Prostate gland (tissue), 2 donors: ENCODE measurements around the gene PDSS2. TPM values are rescaled to one million over a fixed set of nuclear protein-coding genes. Genes with fewer than 3 reads are reported as not detected.

ENCODE experiments used
- DNase-seq: peaks from one replicate; pipeline ENCODE4 v3.0.0-alpha.2; 2019; ENCODE audit warnings: low spot score
- H3K27ac ChIP-seq, 2 donors: fragments of 200-600 bp; sonication (generic); 2 replicates each; pipeline ENCODE4 v1.5.1; 2017 to 2019
- H3K27me3 ChIP-seq: fragments of 200-600 bp; sonication (generic); replicated peaks from 2 replicates; pipeline ENCODE4 v1.5.1; 2019; ENCODE audit not compliant: insufficient read depth
- H3K36me3 ChIP-seq, 2 donors: fragments of 200-600 bp; sonication (generic); 1 replicate in 1 of 2; 2 replicates in 1 of 2; pipeline versions ENCODE4 v1.5.1 to v1.8.1; 2017 to 2019
- H3K4me1 ChIP-seq: fragments of 200-600 bp; sonication (generic); replicated peaks from 2 replicates; pipeline ENCODE4 v1.5.1; 2019
- H3K4me3 ChIP-seq, 2 donors: fragments of 200-600 bp; sonication (generic); 2 replicates each; pipeline ENCODE4 v1.5.1; 2017 to 2019
- H3K9me3 ChIP-seq: fragments of 200-600 bp; sonication (generic); 2 replicates; pipeline ENCODE4 v1.5.1; 2017
- POLR2A ChIP-seq: fragments of 450-650 bp; IDR thresholded peaks from one replicate; pipeline ENCODE4 v1.6.1; 2016; ENCODE audit warnings: antibody characterized with exemption, mild to moderate bottlenecking
- POLR2AphosphoS5 ChIP-seq: sonication (generic); formaldehyde crosslinking; IDR thresholded peaks from one replicate; pipeline ENCODE4 v1.6.1; 2017; ENCODE audit warnings: antibody characterized with exemption
- WGBS: methylation state at CpG from one replicate; pipeline ENCODE4 v1.1.5; 2018; 5-methylcytosine and 5-hydroxymethylcytosine counted together
- intact Hi-C: fragments of 100-400 bp; cut with DNase I; formaldehyde crosslinking; loops from one replicate; pipeline ENCODE4 v1.14.2; 2022
- total RNA-seq, 2 donors: library from RNA; depleted of rRNA; stranded (reverse); fragments of >200 nt; gene quantifications; one replicate each; pipeline ENCODE4 v1.1.0, GENCODE V29; 2016
- TF ChIP-seq, protein P1 (sequence below), 4 experiments: fragments of 200-600 bp in 2 of 4; fragments of 450-650 bp in 2 of 4; sonication (generic) in 2 of 4; IDR thresholded peaks; 1 replicate in 3 of 4; 2 replicates in 1 of 4; pipeline ENCODE4 v1.5.1; 2016 to 2019; ENCODE audit warnings: antibody characterized with exemption in 4 of 4, mild to moderate bottlenecking in 2 of 4, moderate library complexity in 2 of 4

PDSS2 gene
- total RNA-seq, 2 donors from 2014 or later: 12.7 to 35.3 TPM

- TF ChIP-seq POLR2AphosphoS5: no peak
- TF ChIP-seq POLR2A: no peak
- TF ChIP-seq, protein P1, sequence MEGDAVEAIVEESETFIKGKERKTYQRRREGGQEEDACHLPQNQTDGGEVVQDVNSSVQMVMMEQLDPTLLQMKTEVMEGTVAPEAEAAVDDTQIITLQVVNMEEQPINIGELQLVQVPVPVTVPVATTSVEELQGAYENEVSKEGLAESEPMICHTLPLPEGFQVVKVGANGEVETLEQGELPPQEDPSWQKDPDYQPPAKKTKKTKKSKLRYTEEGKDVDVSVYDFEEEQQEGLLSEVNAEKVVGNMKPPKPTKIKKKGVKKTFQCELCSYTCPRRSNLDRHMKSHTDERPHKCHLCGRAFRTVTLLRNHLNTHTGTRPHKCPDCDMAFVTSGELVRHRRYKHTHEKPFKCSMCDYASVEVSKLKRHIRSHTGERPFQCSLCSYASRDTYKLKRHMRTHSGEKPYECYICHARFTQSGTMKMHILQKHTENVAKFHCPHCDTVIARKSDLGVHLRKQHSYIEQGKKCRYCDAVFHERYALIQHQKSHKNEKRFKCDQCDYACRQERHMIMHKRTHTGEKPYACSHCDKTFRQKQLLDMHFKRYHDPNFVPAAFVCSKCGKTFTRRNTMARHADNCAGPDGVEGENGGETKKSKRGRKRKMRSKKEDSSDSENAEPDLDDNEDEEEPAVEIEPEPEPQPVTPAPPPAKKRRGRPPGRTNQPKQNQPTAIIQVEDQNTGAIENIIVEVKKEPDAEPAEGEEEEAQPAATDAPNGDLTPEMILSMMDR (IDR thresholded peaks at IDR 0.05): no peak
- Histone ChIP-seq H3K4me3 (no peak overlapping the region), H3K27ac (no peak overlapping the region), H3K9me3 (no peaks in the 10 kb centered on the region), H3K36me3 (no peaks in the 10 kb centered on the region), H3K4me1 (no peaks in the 10 kb centered on the region), H3K27me3 (no peaks in the 10 kb centered on the region)
- DNase-seq: no peak
- 38% methylated on average over 3 of the region's 3 CpGs for WGBS
- intact Hi-C loops: no loop called here
Observed at GRCh38 chr6:107264357-107264840, 195.0 kb downstream of the PDSS2 start.

GRCh38 chr6:107259951-107260350, 199.4 kb downstream of the PDSS2 start:
- no peaks in the 10 kb centered on the region for H3K4me1 ChIP-seq

DNA sequence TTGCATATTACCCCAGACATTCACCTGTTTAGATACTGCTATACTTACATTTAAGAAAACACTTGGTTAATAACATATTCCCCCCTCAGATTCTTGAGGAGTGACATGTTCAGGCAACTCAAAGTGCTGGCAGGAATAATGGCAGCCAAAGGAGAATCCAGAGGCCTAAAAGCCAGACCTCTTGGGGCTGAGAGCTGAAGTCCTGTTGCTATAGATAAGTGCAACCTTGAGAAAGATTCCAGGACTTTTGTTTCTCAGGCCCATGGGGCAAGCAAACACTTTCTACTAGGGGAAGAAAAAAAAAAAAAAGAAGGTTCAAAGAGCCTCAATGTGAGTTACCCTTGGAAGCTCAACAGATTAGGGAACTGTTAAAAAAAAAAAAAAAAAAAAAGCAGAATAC, 211.2 kb downstream of the PDSS2 start:
- no peak for DNase-seq

More at GRCh38 chr6:107259951-107260350, 199.4 kb downstream of the PDSS2 start:
- no peak overlapping the region for H3K4me3 ChIP-seq
- no peaks in the 10 kb centered on the region for H3K9me3 ChIP-seq
- H3K27me3 ChIP-seq: no peaks in the 10 kb centered on the region
- no peak for DNase-seq
- H3K27ac ChIP-seq: no peak overlapping the region
- H3K36me3 ChIP-seq: no peaks in the 10 kb centered on the region
- no peak for TF ChIP-seq POLR2A
- intact Hi-C loops: no loop called here

DNA sequence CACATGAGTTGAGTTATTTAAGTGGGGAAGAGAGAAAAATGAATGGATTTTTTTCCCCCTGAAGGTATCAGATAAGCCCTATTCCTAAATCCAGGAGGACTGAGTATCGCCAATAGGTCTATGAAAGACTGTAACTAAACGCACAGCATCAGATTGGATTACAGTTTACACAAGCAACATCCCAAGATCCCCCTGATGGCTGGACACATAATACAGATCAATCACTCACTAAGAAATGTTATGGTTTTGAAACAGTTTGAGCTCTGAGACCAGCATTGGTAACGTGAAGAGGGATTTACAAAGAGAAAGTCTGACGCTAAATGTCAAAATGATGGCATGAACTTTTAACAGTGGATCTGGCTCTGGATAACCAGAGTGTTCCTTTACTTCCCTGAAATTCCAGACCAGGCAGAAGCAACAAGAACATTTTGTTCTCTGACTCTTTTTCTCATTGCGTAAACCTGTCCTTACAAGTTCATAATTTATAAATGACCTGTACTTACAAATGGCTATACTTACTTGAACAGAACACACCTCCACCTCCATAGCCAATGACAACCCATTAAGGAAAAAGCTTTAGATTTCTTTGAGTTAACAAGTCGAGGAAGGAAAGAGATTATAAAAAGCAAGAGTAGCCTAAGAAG, 212.3 kb downstream of the PDSS2 start:
- H3K4me3 ChIP-seq: peak overlapping the region in 1 of 2 donors; percentile 10
- H3K4me1 ChIP-seq: peaks cover 3% of the 10 kb centered on the region
- no peaks in the 10 kb centered on the region for H3K9me3 ChIP-seq
- intact Hi-C loops: loop anchor here (10.0 kb wide), 3 partner anchors 68 to 418 kb away; no protein-coding TSS in a partner anchor
- no peaks in the 10 kb centered on the region for H3K36me3 ChIP-seq
- H3K27ac ChIP-seq: peak overlapping the region; percentile 75 to 86
- TF ChIP-seq POLR2A: no peak
- TF ChIP-seq POLR2AphosphoS5: peak; percentile 95
- TF ChIP-seq, protein P1 (IDR thresholded peaks at IDR 0.05): no peak
- DNase-seq: peak; percentile 65
- H3K27me3 ChIP-seq: no peaks in the 10 kb centered on the region
- WGBS: 17% methylated on average over 6 of the region's 6 CpGs

More for the DNA sequence above, 211.2 kb downstream of the PDSS2 start:
- Histone ChIP-seq H3K9me3 (no peaks in the 10 kb centered on the region), H3K27ac (peak overlapping the region; percentile 75 to 86), H3K36me3 (no peaks in the 10 kb centered on the region), H3K4me1 (peaks cover 3% of the 10 kb centered on the region), H3K4me3 (no peak overlapping the region), H3K27me3 (no peaks in the 10 kb centered on the region)
- TF ChIP-seq, protein P1 (IDR thresholded peaks at IDR 0.05): no peak
- no peak for TF ChIP-seq POLR2AphosphoS5
- no peak for TF ChIP-seq POLR2A
- intact Hi-C loops: loop anchor here (10.0 kb wide), 3 partner anchors 67 to 417 kb away; no protein-coding TSS in a partner anchor

- Histone ChIP-seq H3K27ac (peak overlapping the region; percentile 75 to 86), H3K27me3 (no peaks in the 10 kb centered on the region)
- 57% methylated on average over 3 of the region's 3 CpGs for WGBS
Observed at GRCh38 chr6:107246249-107246971, 213.0 kb downstream of the PDSS2 start.

More at GRCh38 chr6:107246249-107246971, 213.0 kb downstream of the PDSS2 start:
- Histone ChIP-seq H3K9me3 (no peaks in the 10 kb centered on the region), H3K4me1 (peaks cover 3% of the 10 kb centered on the region), H3K36me3 (no peaks in the 10 kb centered on the region), H3K4me3 (no peak overlapping the region)
- TF ChIP-seq, protein P1 (IDR thresholded peaks at IDR 0.05): no peak
- TF ChIP-seq POLR2A: no peak
- no peak for TF ChIP-seq POLR2AphosphoS5
- DNase-seq: no peak
- intact Hi-C loops: loop anchor here (10.0 kb wide), 3 partner anchors 68 to 418 kb away; no protein-coding TSS in a partner anchor
